Measurements from ENCODE around the gene UQCC2.

The UQCC2 gene

GRCh38 chr6:33737267-33738026 is 25.9 kb upstream of the UQCC2 start:
- peak overlapping the region; percentile 4 for H2BK15ac ChIP-seq (ENCODE audit: low read depth, poor library complexity, severe bottlenecking)
- H2BK12ac ChIP-seq (ENCODE audit: low read length in 2 of 2): no peak overlapping the region
- H3K4me3 ChIP-seq (ENCODE audit: insufficient read depth in 1 of 2, low read depth in 1 of 2, low read length in 2 of 2): no peak overlapping the region
- no peak overlapping the region for H3K23ac ChIP-seq (ENCODE audit: low read length in 2 of 2)
- H3K18ac ChIP-seq (ENCODE audit: low read depth in 1 of 2, low read length in 2 of 2): no peak overlapping the region
- WGBS: 92% methylated on average over 14 of the region's 15 CpGs
- H4K91ac ChIP-seq (ENCODE audit: low read length): no peak overlapping the region
- H3K4me1 ChIP-seq (ENCODE audit: control insufficient read depth, insufficient read depth, low read depth, low read length): peaks cover 14% of the 10 kb centered on the region
- H2AFZ ChIP-seq (ENCODE audit: low read depth, low read length): no peak overlapping the region
- no peaks in the 10 kb centered on the region for H3K9me3 ChIP-seq (ENCODE audit: control insufficient read depth, low read length)
- H3K4ac ChIP-seq (ENCODE audit: low read depth in 1 of 2, low read length in 2 of 2): no peak overlapping the region
- H3K36me3 ChIP-seq (ENCODE audit: control insufficient read depth in 1 of 2, insufficient read depth in 2 of 2, low read depth in 1 of 2, low read length in 2 of 2): peaks cover 0 to 76% of the 10 kb centered on the region in 2 experiments
- peaks cover 0 to 35% of the 10 kb centered on the region in 2 experiments for H3K27me3 ChIP-seq (ENCODE audit: control insufficient read depth in 1 of 2, insufficient read depth in 1 of 2, low read length in 2 of 2)
- DNase-seq: no peak
- H3K14ac ChIP-seq (ENCODE audit: low read length in 2 of 2): no peak overlapping the region
- no peak overlapping the region for H2BK5ac ChIP-seq (ENCODE audit: low read depth, low read length, poor library complexity, severe bottlenecking)
- H2AK5ac ChIP-seq (ENCODE audit: low read length, severe bottlenecking): no peak overlapping the region
- H3K9ac ChIP-seq (ENCODE audit: low read length): no peak overlapping the region
- no peak overlapping the region for H3K27ac ChIP-seq (ENCODE audit: low read length, poor library complexity, severe bottlenecking)
- H3K79me1 ChIP-seq (replicated peaks; ENCODE audit: low read length, poor library complexity, severe bottlenecking): peaks cover 23% of the 10 kb centered on the region
- H3K4me2 ChIP-seq (ENCODE audit: low read length, poor library complexity, severe bottlenecking): no peak overlapping the region
- no peak overlapping the region for H4K8ac ChIP-seq (ENCODE audit: low read length)
- no peak overlapping the region for H2BK120ac ChIP-seq (ENCODE audit: low read depth, low read length)

- Histone ChIP-seq H4K91ac (ENCODE audit: low read length) (no peak overlapping the region), H3K9me3 (ENCODE audit: control insufficient read depth, low read length) (no peaks in the 10 kb centered on the region), H2BK5ac (ENCODE audit: low read depth, low read length, poor library complexity, severe bottlenecking) (no peak overlapping the region), H3K4me3 (ENCODE audit: insufficient read depth in 1 of 2, low read depth in 1 of 2, low read length in 2 of 2) (no peak overlapping the region), H2AFZ (ENCODE audit: low read depth, low read length) (no peak overlapping the region), H3K4me2 (ENCODE audit: low read length, poor library complexity, severe bottlenecking) (no peak overlapping the region), H3K4ac (ENCODE audit: low read depth in 1 of 2, low read length in 2 of 2) (no peak overlapping the region), H3K4me1 (ENCODE audit: control insufficient read depth, insufficient read depth, low read depth, low read length) (peaks cover 21% of the 10 kb centered on the region), H2BK12ac (ENCODE audit: low read length in 2 of 2) (no peak overlapping the region), H3K27ac (ENCODE audit: low read length, poor library complexity, severe bottlenecking) (no peak overlapping the region), H3K9ac (ENCODE audit: low read length) (no peak overlapping the region), H3K18ac (ENCODE audit: low read depth in 1 of 2, low read length in 2 of 2) (no peak overlapping the region), H3K27me3 (ENCODE audit: control insufficient read depth in 1 of 2, insufficient read depth in 1 of 2, low read length in 2 of 2) (peaks cover 0 to 33% of the 10 kb centered on the region in 2 experiments), H2AK5ac (ENCODE audit: low read length, severe bottlenecking) (no peak overlapping the region), H3K36me3 (ENCODE audit: control insufficient read depth in 1 of 2, insufficient read depth in 2 of 2, low read depth in 1 of 2, low read length in 2 of 2) (peaks cover 0 to 84% of the 10 kb centered on the region in 2 experiments), H3K79me1 (replicated peaks; ENCODE audit: low read length, poor library complexity, severe bottlenecking) (peaks cover 15% of the 10 kb centered on the region), H3K23ac (ENCODE audit: low read length in 2 of 2) (no peak overlapping the region), H4K8ac (ENCODE audit: low read length) (no peak overlapping the region), H3K14ac (ENCODE audit: low read length in 2 of 2) (no peak overlapping the region), H2BK120ac (ENCODE audit: low read depth, low read length) (no peak overlapping the region), H2BK15ac (ENCODE audit: low read depth, poor library complexity, severe bottlenecking) (no peak overlapping the region)
- no peak for DNase-seq
- WGBS: 91% methylated on average over 18 of the region's 18 CpGs
Measured at GRCh38 chr6:33735216-33735615, 23.7 kb upstream of the UQCC2 start.

DNA sequence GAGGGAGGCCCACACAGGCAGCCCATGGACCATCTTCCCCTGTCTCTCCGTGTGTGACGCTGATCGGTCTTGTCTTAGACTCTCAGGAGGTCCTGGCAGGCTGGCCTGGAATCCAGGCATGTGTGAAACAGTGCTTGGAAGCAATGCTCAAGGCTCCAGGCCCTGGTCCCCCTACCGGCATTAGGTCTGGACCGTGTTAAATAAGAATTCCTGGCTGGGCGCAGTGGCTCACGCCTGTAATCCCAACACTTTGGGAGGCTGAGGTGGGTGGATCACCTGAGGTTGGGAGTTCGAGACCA is 22.2 kb upstream of the UQCC2 start:
- no peak overlapping the region for H4K8ac ChIP-seq (ENCODE audit: low read length)
- 96% methylated on average over 8 of the region's 8 CpGs for WGBS

GRCh38 chr6:33732817-33733708 is 21.6 kb upstream of the UQCC2 start:
- Histone ChIP-seq H2BK12ac (ENCODE audit: low read length in 2 of 2) (no peak overlapping the region), H2BK15ac (ENCODE audit: low read depth, poor library complexity, severe bottlenecking) (no peak overlapping the region), H4K8ac (ENCODE audit: low read length) (no peak overlapping the region), H3K36me3 (ENCODE audit: control insufficient read depth in 1 of 2, insufficient read depth in 2 of 2, low read depth in 1 of 2, low read length in 2 of 2) (peaks cover 0 to 76% of the 10 kb centered on the region in 2 experiments), H3K27me3 (ENCODE audit: control insufficient read depth in 1 of 2, insufficient read depth in 1 of 2, low read length in 2 of 2) (peaks cover 3 to 33% of the 10 kb centered on the region in 2 experiments), H3K9me3 (ENCODE audit: control insufficient read depth, low read length) (no peaks in the 10 kb centered on the region), H3K14ac (ENCODE audit: low read length in 2 of 2) (no peak overlapping the region), H3K4me3 (ENCODE audit: insufficient read depth in 1 of 2, low read depth in 1 of 2, low read length in 2 of 2) (no peak overlapping the region), H3K23ac (ENCODE audit: low read length in 2 of 2) (no peak overlapping the region), H2AFZ (ENCODE audit: low read depth, low read length) (no peak overlapping the region), H3K4me1 (ENCODE audit: control insufficient read depth, insufficient read depth, low read depth, low read length) (peaks cover 22% of the 10 kb centered on the region), H3K18ac (ENCODE audit: low read depth in 1 of 2, low read length in 2 of 2) (no peak overlapping the region), H2BK120ac (ENCODE audit: low read depth, low read length) (no peak overlapping the region), H3K4me2 (ENCODE audit: low read length, poor library complexity, severe bottlenecking) (no peak overlapping the region), H2BK5ac (ENCODE audit: low read depth, low read length, poor library complexity, severe bottlenecking) (no peak overlapping the region), H3K9ac (ENCODE audit: low read length) (no peak overlapping the region), H2AK5ac (ENCODE audit: low read length, severe bottlenecking) (no peak overlapping the region), H4K91ac (ENCODE audit: low read length) (no peak overlapping the region), H3K4ac (ENCODE audit: low read depth in 1 of 2, low read length in 2 of 2) (no peak overlapping the region), H3K27ac (ENCODE audit: low read length, poor library complexity, severe bottlenecking) (no peak overlapping the region), H3K79me1 (replicated peaks; ENCODE audit: low read length, poor library complexity, severe bottlenecking) (peaks cover 7% of the 10 kb centered on the region)
- WGBS: 82% methylated on average over 12 of the region's 13 CpGs
- no peak for DNase-seq

More for the DNA sequence above, 22.2 kb upstream of the UQCC2 start:
- H3K9ac ChIP-seq (ENCODE audit: low read length): no peak overlapping the region
- peaks cover 7% of the 10 kb centered on the region for H3K79me1 ChIP-seq (replicated peaks; ENCODE audit: low read length, poor library complexity, severe bottlenecking)
- no peaks in the 10 kb centered on the region for H3K9me3 ChIP-seq (ENCODE audit: control insufficient read depth, low read length)
- no peak overlapping the region for H2BK12ac ChIP-seq (ENCODE audit: low read length in 2 of 2)
- H3K4me3 ChIP-seq (ENCODE audit: insufficient read depth in 1 of 2, low read depth in 1 of 2, low read length in 2 of 2): no peak overlapping the region
- no peak overlapping the region for H2BK5ac ChIP-seq (ENCODE audit: low read depth, low read length, poor library complexity, severe bottlenecking)
- no peak overlapping the region for H3K23ac ChIP-seq (ENCODE audit: low read length in 2 of 2)
- no peak overlapping the region for H3K4ac ChIP-seq (ENCODE audit: low read depth in 1 of 2, low read length in 2 of 2)
- no peak overlapping the region for H2BK15ac ChIP-seq (ENCODE audit: low read depth, poor library complexity, severe bottlenecking)
- DNase-seq: no peak
- H3K27ac ChIP-seq (ENCODE audit: low read length, poor library complexity, severe bottlenecking): no peak overlapping the region
- no peak overlapping the region for H2AFZ ChIP-seq (ENCODE audit: low read depth, low read length)
- H3K36me3 ChIP-seq (ENCODE audit: control insufficient read depth in 1 of 2, insufficient read depth in 2 of 2, low read depth in 1 of 2, low read length in 2 of 2): peaks cover 0 to 76% of the 10 kb centered on the region in 2 experiments
- no peak overlapping the region for H2BK120ac ChIP-seq (ENCODE audit: low read depth, low read length)
- peaks cover 20% of the 10 kb centered on the region for H3K4me1 ChIP-seq (ENCODE audit: control insufficient read depth, insufficient read depth, low read depth, low read length)
- H2AK5ac ChIP-seq (ENCODE audit: low read length, severe bottlenecking): no peak overlapping the region
- no peak overlapping the region for H3K18ac ChIP-seq (ENCODE audit: low read depth in 1 of 2, low read length in 2 of 2)
- no peak overlapping the region for H3K14ac ChIP-seq (ENCODE audit: low read length in 2 of 2)
- H4K91ac ChIP-seq (ENCODE audit: low read length): no peak overlapping the region
- H3K4me2 ChIP-seq (ENCODE audit: low read length, poor library complexity, severe bottlenecking): no peak overlapping the region
- H3K27me3 ChIP-seq (ENCODE audit: control insufficient read depth in 1 of 2, insufficient read depth in 1 of 2, low read length in 2 of 2): peaks cover 0 to 33% of the 10 kb centered on the region in 2 experiments

Measured in mesenchymal stem cell (in vitro differentiated cells and primary cell).